H1 (cell line): Measurements from ENCODE around the gene NTNG2. TPM values are rescaled to one million over a fixed set of nuclear protein-coding genes. Genes with fewer than 3 reads are reported as not detected.

Source experiments
- CTCF ChIA-PET: fragments of 300-600 bp; sonication (Branson Sonifier 250); formaldehyde crosslinking; loops from one replicate; lab custom pipeline; 2021; ENCODE audit not compliant: partially characterized antibody; lab: Charles Lee
- POLR2A ChIA-PET: fragments of 300-600 bp; sonication (Branson Sonifier 250); formaldehyde crosslinking; loops from one replicate; lab custom pipeline; 2021; ENCODE audit warnings: inconsistent platforms; ENCODE audit not compliant: partially characterized antibody; lab: Charles Lee
- DNase-seq, 2 experiments: peaks; one replicate each; pipeline versions ENCODE4 v3.0.0 to v3.0.0-alpha.2; 2010 to 2022; ENCODE audit warnings: low spot score in 2 of 2, low read depth in 1 of 2, mixed read lengths in 1 of 2
- FAIRE-seq: peaks from 2 replicates; lab custom pipeline; 2011; peaks lifted over from hg19 to GRCh38; lab: Jason Lieb, UNC
- H2AFZ ChIP-seq: 2 replicates; pipeline ENCODE4 v1.8.1; 2012; ENCODE audit warnings: low read length, inconsistent platforms
- H2AK5ac ChIP-seq: 2 replicates; pipeline ENCODE4 v1.6.1; 2013; ENCODE audit warnings: low read depth, low read length
- H2BK120ac ChIP-seq: replicated peaks from 2 replicates; pipeline ENCODE3; 2013; ENCODE audit warnings: low read depth, low read length, inconsistent platforms
- H2BK12ac ChIP-seq: 2 replicates; pipeline ENCODE4 v1.6.1; 2013; ENCODE audit warnings: low read depth, low read length
- H2BK15ac ChIP-seq: 2 replicates; pipeline ENCODE4 v1.6.1; 2013; ENCODE audit warnings: low read length
- H2BK20ac ChIP-seq: 2 replicates; pipeline ENCODE4 v1.6.1; 2013; ENCODE audit warnings: low read length
- H2BK5ac ChIP-seq: 2 replicates; pipeline ENCODE4 v1.6.1; 2013; ENCODE audit warnings: low read depth, low read length
- H3K14ac ChIP-seq: 2 replicates; pipeline ENCODE4 v1.6.1; 2013; ENCODE audit warnings: inconsistent platforms; ENCODE audit not compliant: insufficient read length
- H3K18ac ChIP-seq: 2 replicates; pipeline ENCODE4 v1.6.1; 2013; ENCODE audit warnings: low read length; ENCODE audit errors: extremely low read depth
- H3K23ac ChIP-seq: 2 replicates; pipeline ENCODE4 v1.6.1; 2013; ENCODE audit warnings: inconsistent platforms; ENCODE audit not compliant: insufficient read length
- H3K23me2 ChIP-seq: 2 replicates; pipeline ENCODE4 v1.6.1; 2013; ENCODE audit warnings: low read depth, low read length
- H3K27ac ChIP-seq: 2 replicates; pipeline ENCODE4 v1.6.1; 2011; ENCODE audit warnings: low read depth, low read length, inconsistent platforms
- H3K27me3 ChIP-seq, 4 experiments: replicated peaks in 1 of 4; 1 replicate in 1 of 4; 2 replicates in 3 of 4; pipeline versions ENCODE4 v1.6.1 to v1.8.1; 2011 to 2013; ENCODE audit warnings: low read length in 3 of 4, mild to moderate bottlenecking in 3 of 4, inconsistent platforms in 2 of 4, mixed read lengths in 2 of 4, moderate library complexity in 1 of 4; ENCODE audit not compliant: control insufficient read depth in 3 of 4, insufficient read depth in 3 of 4; ENCODE audit errors: extremely low read depth in 1 of 4
- H3K36me3 ChIP-seq, 4 experiments: 2 replicates each; pipeline versions ENCODE4 v1.6.1 to v1.8.1; 2011 to 2013; ENCODE audit warnings: mild to moderate bottlenecking in 4 of 4, low read length in 3 of 4, moderate library complexity in 2 of 4, control low read depth in 1 of 4, inconsistent platforms in 1 of 4; ENCODE audit not compliant: insufficient read depth in 4 of 4, control insufficient read depth in 2 of 4
- H3K4ac ChIP-seq: replicated peaks from 2 replicates; pipeline ENCODE3; 2013; ENCODE audit warnings: low read length, low read depth, mixed read lengths, inconsistent platforms; ENCODE audit not compliant: insufficient read length
- H3K4me1 ChIP-seq, 4 experiments: replicated peaks in 1 of 4; 1 replicate in 1 of 4; 2 replicates in 3 of 4; pipeline versions ENCODE4 v1.6.1 to v1.8.1; 2011 to 2013; ENCODE audit warnings: low read length in 3 of 4, inconsistent platforms in 2 of 4, mixed read lengths in 1 of 4; ENCODE audit not compliant: insufficient read depth in 4 of 4, control insufficient read depth in 3 of 4
- H3K4me2 ChIP-seq, 2 experiments: 2 replicates each; pipeline versions ENCODE4 v1.6.1 to v1.8.1; 2011 to 2013; ENCODE audit warnings: low read depth in 2 of 2, low read length in 2 of 2, control low read depth in 1 of 2, inconsistent platforms in 1 of 2, mild to moderate bottlenecking in 1 of 2; ENCODE audit not compliant: insufficient read depth in 1 of 2
- H3K4me3 ChIP-seq, 4 experiments: fragments of 200-600, 300-600 bp in 1 of 4; sonication (generic), shearing (Covaris generic), sonication (Bioruptor Twin) in 1 of 4; 2 replicates each; pipeline versions ENCODE4 v1.5.1 to v1.8.1; 2011 to 2016; ENCODE audit warnings: low read length in 4 of 4, low read depth in 3 of 4, control low read depth in 2 of 4, inconsistent platforms in 2 of 4, mild to moderate bottlenecking in 2 of 4, mixed read lengths in 1 of 4, moderate library complexity in 1 of 4; ENCODE audit not compliant: insufficient read depth in 2 of 4; ENCODE audit errors: extremely low read depth in 1 of 4
- H3K56ac ChIP-seq: replicated peaks from 2 replicates; pipeline ENCODE3; 2013; ENCODE audit warnings: low read depth, mild to moderate bottlenecking, mixed read lengths, low read length, inconsistent platforms; ENCODE audit not compliant: insufficient read length
- H3K79me1 ChIP-seq: 2 replicates; pipeline ENCODE4 v1.6.1; 2013; ENCODE audit warnings: low read depth, low read length, control low read depth
- H3K79me2 ChIP-seq, 2 experiments: 2 replicates each; pipeline versions ENCODE4 v1.6.1 to v1.8.1; 2012 to 2013; ENCODE audit warnings: low read length in 2 of 2, mild to moderate bottlenecking in 2 of 2, inconsistent platforms in 1 of 2; ENCODE audit not compliant: insufficient read depth in 2 of 2, control insufficient read depth in 1 of 2
- H3K9ac ChIP-seq, 4 experiments: replicated peaks in 1 of 4; 1 replicate in 1 of 4; 2 replicates in 3 of 4; pipeline versions ENCODE4 v1.6.1 to v1.8.1; 2011 to 2013; ENCODE audit warnings: low read depth in 3 of 4, low read length in 3 of 4, control low read depth in 2 of 4, mild to moderate bottlenecking in 2 of 4, moderate library complexity in 2 of 4, inconsistent platforms in 1 of 4; ENCODE audit errors: extremely low read depth in 1 of 4
- H3K9me3 ChIP-seq, 2 experiments: 2 replicates each; pipeline versions ENCODE4 v1.6.1 to v1.8.1; 2012 to 2013; ENCODE audit warnings: mild to moderate bottlenecking in 2 of 2, moderate library complexity in 2 of 2, control low read depth in 1 of 2, inconsistent platforms in 1 of 2, low read depth in 1 of 2, low read length in 1 of 2, mixed read lengths in 1 of 2; ENCODE audit not compliant: insufficient read depth in 2 of 2
- H4K20me1 ChIP-seq, 2 experiments: replicated peaks in 1 of 2; 2 replicates each; pipeline versions ENCODE3 to v1.8.1; 2011 to 2013; ENCODE audit warnings: inconsistent platforms in 2 of 2, low read length in 2 of 2, mild to moderate bottlenecking in 1 of 2; ENCODE audit not compliant: insufficient read depth in 2 of 2, control insufficient read depth in 1 of 2
- H4K5ac ChIP-seq: 2 replicates; pipeline ENCODE4 v1.6.1; 2013; ENCODE audit warnings: low read length, low read depth, mixed read lengths, inconsistent platforms; ENCODE audit not compliant: insufficient read length
- H4K8ac ChIP-seq: 2 replicates; pipeline ENCODE4 v1.8.0; 2013; ENCODE audit warnings: mild to moderate bottlenecking, moderate library complexity, low read length, inconsistent platforms; ENCODE audit not compliant: insufficient read depth; ENCODE audit errors: extremely low read depth
- H4K91ac ChIP-seq: replicated peaks from 2 replicates; pipeline ENCODE3; 2013; ENCODE audit warnings: low read length, mixed read lengths, inconsistent platforms; ENCODE audit not compliant: insufficient read length
- BACH1 ChIP-seq: IDR thresholded peaks from 2 replicates; pipeline ENCODE4 v1.6.1; 2012; ENCODE audit warnings: low read length, improper control_type of control experiment
- E2F6 ChIP-seq: IDR thresholded peaks from 2 replicates; pipeline ENCODE4 v1.6.1; 2012; ENCODE audit warnings: inconsistent platforms
- HDAC2 ChIP-seq, 2 experiments: fragments of 300-600 bp in 1 of 2; sonication (generic) in 1 of 2; IDR thresholded peaks; 2 replicates each; pipeline ENCODE4 v1.6.1; 2011 to 2012; ENCODE audit warnings: low read depth in 2 of 2, low read length in 2 of 2, mild to moderate bottlenecking in 2 of 2, moderate library complexity in 2 of 2, borderline replicate concordance in 1 of 2, inconsistent platforms in 1 of 2
- RXRA ChIP-seq: IDR thresholded peaks from 2 replicates; pipeline ENCODE4 v1.6.1; 2011; ENCODE audit warnings: low read depth, mild to moderate bottlenecking, low read length, moderate library complexity; ENCODE audit not compliant: insufficient read depth
- SIN3A ChIP-seq, 2 experiments: IDR thresholded peaks in 1 of 2; conservative IDR thresholded peaks in 1 of 2; 2 replicates each; pipeline ENCODE4 v1.6.1; 2011 to 2012; ENCODE audit warnings: low read length in 2 of 2, improper control_type of control experiment in 1 of 2, low read depth in 1 of 2, mild to moderate bottlenecking in 1 of 2
- SIX5 ChIP-seq: IDR thresholded peaks from 2 replicates; pipeline ENCODE4 v1.6.1; 2011; ENCODE audit warnings: mild to moderate bottlenecking, low read depth, low read length
- TEAD4 ChIP-seq: IDR thresholded peaks from 2 replicates; pipeline ENCODE4 v1.6.1; 2012; ENCODE audit warnings: low read depth, low read length, inconsistent platforms, mixed read lengths
- USF2 ChIP-seq: IDR thresholded peaks from 2 replicates; pipeline ENCODE4 v1.6.1; 2011; ENCODE audit warnings: low read length, improper control_type of control experiment
- WGBS, 2 experiments: shearing (Covaris generic) in 1 of 2; methylation state at CpG; one replicate each; pipeline versions ENCODE4 v1.1.6 to v1.1.7; 2013 to 2015; ENCODE audit warnings: low lambda C conversion rate in 2 of 2, mixed read lengths in 2 of 2, inconsistent platforms in 1 of 2, low coverage in 1 of 2, missing lambda C conversion rate in 1 of 2; ENCODE audit not compliant: insufficient replicate concordance in 2 of 2, insufficient coverage in 1 of 2, insufficient read length in 1 of 2; ENCODE audit errors: extremely low coverage in 1 of 2, missing lambda C conversion rate in 1 of 2; 5-methylcytosine and 5-hydroxymethylcytosine counted together
- polyA plus RNA-seq, 7 experiments: library from polyadenylated mRNA; depleted of rRNA in 3 of 7; stranded (reverse) in 5 of 7; unstranded in 2 of 7; fragments of >200 nt in 5 of 7; fragments of 200-250 nt in 2 of 7; gene quantifications; 1 replicate in 5 of 7; 2 replicates in 1 of 7; 4 replicates in 1 of 7; pipeline versions ENCODE4 v1.2.1 to v1.2.3, GENCODE V29; 2011 to 2013; ENCODE audit warnings: missing spikeins in 2 of 7, mixed read lengths in 2 of 7
- total RNA-seq: library from RNA; stranded (reverse); fragmentation: NEBNext Ultra II Directional; extraction: Animal tissue kit (Norgen Biotek cat#: 25700); gene quantifications from 2 replicates; pipeline ENCODE4 v1.2.1, GENCODE V29; 2021

Gene NTNG2
- total and polyA plus RNA-seq, 2 of the 8 experiments (the other 6 are each of a cell fraction or from before 2014, with no cell fraction given): 1.4 to 1.5 TPM

- no peaks in the 10 kb centered on the region for H3K79me2 ChIP-seq
- TF ChIP-seq RXRA (no peak), HDAC2 (IDR thresholded peaks at IDR 0.05; ENCODE audit: borderline replicate concordance in 1 of 2, low read depth in 2 of 2, low read length in 2 of 2) (no peak), SIN3A (conservative IDR thresholded peaks at IDR 0.05 in 1 of 2, IDR thresholded peaks at IDR 0.05 in 1 of 2; ENCODE audit: low read depth in 1 of 2, low read length in 2 of 2) (no peak), TEAD4 (no peak), SIX5 (no peak), E2F6 (no peak), BACH1 (no peak), USF2 (no peak)
- TF ChIP-seq, all 59 proteins: peak for 0
- CTCF ChIA-PET: interaction anchor here (0.5 to 16.9 kb wide), 17 partner anchors 9 to 475 kb away, joined by 3 to 370 read pairs (median 5); partner anchors contain the start of gene NTNG2
- no peak overlapping the region for H3K27ac ChIP-seq
- H2AK5ac ChIP-seq: no peak overlapping the region
- H3K56ac ChIP-seq: no peak overlapping the region
- no peaks in the 10 kb centered on the region for H3K36me3 ChIP-seq
- H3K4me2 ChIP-seq: no peak overlapping the region
- H4K5ac ChIP-seq: no peak overlapping the region
- POLR2A ChIA-PET: no interaction called here
- H3K27me3 ChIP-seq: peaks cover 0 to 4% (median 3%) of the 10 kb centered on the region in 4 experiments; a peak in 5 of 7 replicates
- H3K4ac ChIP-seq: no peak overlapping the region
- H2BK5ac ChIP-seq: no peak overlapping the region
- no peak overlapping the region for H3K23ac ChIP-seq
- H3K14ac ChIP-seq: no peak overlapping the region
- FAIRE-seq (no peak), DNase-seq (no peak)
- H3K18ac ChIP-seq: no peak overlapping the region
- H3K9ac ChIP-seq: no peak overlapping the region
- H2BK12ac ChIP-seq: no peak overlapping the region
- no peaks in the 10 kb centered on the region for H3K9me3 ChIP-seq
- H3K4me3 ChIP-seq: no peak overlapping the region
- H4K8ac ChIP-seq: no peak overlapping the region
- no peak overlapping the region for H2AFZ ChIP-seq
- no peaks in the 10 kb centered on the region for H3K79me1 ChIP-seq
- 90% methylated on average over 9 of the region's 9 CpGs; no CpG with 5 or more reads in 1 of the 2 experiments for WGBS, 2 experiments
- no peak overlapping the region for H4K91ac ChIP-seq
- H4K20me1 ChIP-seq: peaks cover 0 to 2% of the 10 kb centered on the region in 2 experiments
- no peak overlapping the region for H2BK20ac ChIP-seq
- H3K4me1 ChIP-seq: peaks cover 0 to 15% (median 10%) of the 10 kb centered on the region in 4 experiments; a peak in 6 of 7 replicates
- no peak overlapping the region for H2BK120ac ChIP-seq
- H3K23me2 ChIP-seq: peaks cover 13% of the 10 kb centered on the region; the same call in 1 of the 2 replicates
- H2BK15ac ChIP-seq: no peak overlapping the region
Measured at GRCh38 chr9:132237481-132237880, 75.6 kb downstream of the NTNG2 start.
